HG02981 (cell line): ENCODE results near the gene TMPRSS11F.

Source experiments
- ATAC-seq: cut with Tn5 transposase; IDR thresholded peaks from one replicate; pipeline ENCODE4 v1.9.1; 2021; ENCODE audit warnings: mild to moderate bottlenecking, moderate library complexity; ENCODE audit not compliant: unreplicated experiment

The TMPRSS11F gene

DNA sequence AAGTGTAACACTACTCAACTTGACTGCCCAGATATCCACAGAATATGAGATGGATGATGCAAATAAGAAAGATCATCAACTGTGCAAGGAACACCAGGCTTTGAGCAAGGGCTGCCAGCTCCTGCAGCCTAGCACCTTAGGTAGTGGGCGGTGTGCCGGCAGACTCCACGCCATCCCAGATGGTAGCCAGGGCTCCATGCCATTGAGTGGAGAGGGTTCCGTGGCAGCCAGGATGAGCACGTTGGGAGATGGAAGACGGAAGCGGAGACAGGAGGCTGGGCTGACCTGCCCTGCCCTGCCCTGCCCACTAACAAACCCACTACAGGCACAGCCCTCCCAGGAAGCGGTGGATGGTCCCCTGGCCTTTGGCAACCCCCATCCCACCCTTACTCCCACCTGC lies 51.9 kb downstream of the TMPRSS11F start:
- ATAC-seq: no peak

DNA sequence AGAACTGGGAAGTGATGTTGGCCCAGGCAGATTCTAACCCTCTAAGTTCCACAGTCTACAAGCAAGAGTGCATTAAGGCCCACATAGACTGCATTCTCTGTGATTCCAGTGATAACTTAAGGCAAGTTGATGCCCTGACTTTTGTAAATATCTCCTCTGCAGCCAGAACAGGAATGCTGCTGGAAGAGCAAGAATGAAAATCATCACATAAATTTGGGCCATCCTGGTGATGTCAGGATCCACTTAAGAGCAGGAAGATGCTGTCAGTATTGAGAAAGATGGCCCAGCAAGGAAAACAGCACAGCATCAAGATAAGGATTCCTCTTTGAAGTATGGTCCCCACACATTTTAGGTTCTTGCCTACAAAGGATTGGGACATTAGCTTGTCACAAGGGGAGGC lies 52.4 kb downstream of the TMPRSS11F start:
- ATAC-seq: no peak

DNA sequence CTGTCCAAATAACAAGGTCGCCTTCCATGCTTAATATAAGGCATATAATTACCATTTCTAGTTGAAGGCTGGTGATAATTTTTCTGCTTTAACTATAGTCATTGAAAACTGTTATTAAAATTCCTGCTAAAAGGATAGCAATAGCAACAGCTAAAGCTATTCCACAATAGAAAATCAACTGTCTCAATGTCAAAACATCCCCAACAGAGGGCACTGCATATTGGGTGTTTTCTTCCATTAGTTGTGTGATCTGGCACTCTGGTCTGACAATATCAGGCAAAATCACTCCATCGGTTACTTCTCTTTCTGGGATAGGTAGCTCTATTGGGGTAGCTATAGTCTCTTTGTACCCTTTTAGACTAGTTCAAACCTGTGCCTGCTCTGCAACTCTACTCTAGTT lies 53.5 kb downstream of the TMPRSS11F start:
- no peak for ATAC-seq

DNA sequence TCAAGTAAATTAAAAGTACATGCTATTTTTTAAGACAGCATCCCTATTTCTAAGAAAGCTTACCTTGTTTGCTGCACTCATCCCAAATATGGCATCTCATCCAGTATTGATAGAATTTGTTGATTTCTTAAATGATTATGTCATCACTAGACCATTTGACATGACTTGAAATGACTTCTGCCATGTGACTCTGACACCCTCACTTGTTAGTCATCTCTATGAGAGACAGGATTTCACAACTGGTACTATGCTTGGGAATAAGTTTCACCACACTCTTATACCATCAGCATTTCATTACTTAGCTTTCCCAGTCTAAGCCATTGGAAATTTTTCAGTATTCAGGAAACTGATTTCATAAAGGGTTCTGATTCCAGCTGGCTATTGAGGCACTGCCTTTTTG lies 55.3 kb downstream of the TMPRSS11F start:
- no peak for ATAC-seq

DNA sequence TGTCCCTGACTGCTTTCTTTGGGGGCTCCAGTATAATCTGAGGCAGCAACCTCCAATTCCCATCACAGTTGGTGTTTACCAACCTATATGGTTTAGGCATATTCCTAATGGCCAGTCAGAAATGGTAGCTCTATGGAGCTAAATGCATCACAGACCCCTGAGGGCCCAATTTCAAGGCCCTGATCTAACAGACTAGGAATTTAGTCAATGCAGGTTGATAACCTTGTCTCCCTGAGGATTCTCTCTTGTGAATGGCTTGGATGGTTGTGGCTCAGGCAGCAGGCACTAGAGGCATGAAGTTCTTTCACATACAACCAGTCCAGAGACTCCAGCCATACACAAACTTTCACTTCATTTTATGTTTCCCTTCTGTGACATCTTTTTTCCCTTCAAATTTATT lies 59.4 kb downstream of the TMPRSS11F start:
- ATAC-seq: no peak

DNA sequence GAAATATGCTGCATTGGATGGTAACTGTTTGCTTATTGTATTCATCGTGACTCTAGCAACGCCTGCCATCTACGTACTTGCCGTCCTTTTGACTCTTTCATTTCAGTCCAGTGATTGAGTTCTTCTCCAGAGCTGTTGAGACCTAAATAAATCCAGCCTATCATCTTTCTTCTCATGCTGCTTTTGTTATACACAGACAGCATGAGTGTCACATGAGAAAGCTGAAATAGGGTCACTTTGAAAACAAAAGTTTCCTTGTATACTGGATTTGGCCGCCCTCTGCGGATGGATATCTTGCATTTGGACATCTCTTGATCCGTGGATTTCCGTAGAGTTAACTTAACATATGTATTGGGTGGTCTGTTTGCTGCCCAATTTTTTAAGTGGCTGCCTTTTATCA lies 67.2 kb downstream of the TMPRSS11F start:
- no peak for ATAC-seq

DNA sequence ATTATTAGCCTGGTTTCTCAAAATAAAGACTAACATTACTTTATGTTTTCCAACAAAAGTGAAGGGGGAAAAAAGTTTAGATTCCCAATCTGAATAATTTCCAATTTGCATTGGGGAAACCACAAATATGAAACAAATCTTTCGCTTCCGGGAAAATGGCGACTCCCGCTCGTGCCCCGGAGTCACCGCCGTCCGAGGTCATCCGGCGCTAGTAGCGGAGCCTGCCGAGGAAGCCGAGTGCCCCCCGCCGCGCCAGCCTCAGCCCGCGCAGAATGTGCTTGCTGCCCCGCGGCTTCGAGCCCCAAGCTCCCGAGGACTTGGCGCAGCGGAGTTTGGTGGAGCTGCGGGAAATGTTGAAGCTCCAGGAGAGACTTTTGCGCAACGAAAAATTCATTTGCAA lies 91.4 kb downstream of the TMPRSS11F start:
- ATAC-seq: no peak

DNA sequence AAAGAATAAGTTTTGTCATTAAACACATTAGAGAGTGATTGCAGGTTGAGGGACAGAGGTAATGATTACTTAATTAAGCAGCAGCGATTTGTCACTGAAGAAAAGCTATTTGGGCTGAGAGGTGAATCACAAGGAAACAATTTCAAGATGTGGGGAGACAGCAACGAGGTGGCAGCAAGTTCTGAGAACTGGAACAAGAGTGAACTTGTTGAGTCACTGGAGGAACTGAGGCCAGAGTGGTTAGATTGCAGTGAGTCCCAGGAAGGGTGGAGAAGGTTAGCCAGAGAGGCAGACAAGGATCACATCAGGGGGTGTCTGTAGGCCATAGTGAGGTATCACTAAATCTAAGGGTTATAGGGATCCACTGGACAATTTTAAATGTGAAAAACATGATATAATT lies 108.5 kb downstream of the TMPRSS11F start:
- no peak for ATAC-seq

DNA sequence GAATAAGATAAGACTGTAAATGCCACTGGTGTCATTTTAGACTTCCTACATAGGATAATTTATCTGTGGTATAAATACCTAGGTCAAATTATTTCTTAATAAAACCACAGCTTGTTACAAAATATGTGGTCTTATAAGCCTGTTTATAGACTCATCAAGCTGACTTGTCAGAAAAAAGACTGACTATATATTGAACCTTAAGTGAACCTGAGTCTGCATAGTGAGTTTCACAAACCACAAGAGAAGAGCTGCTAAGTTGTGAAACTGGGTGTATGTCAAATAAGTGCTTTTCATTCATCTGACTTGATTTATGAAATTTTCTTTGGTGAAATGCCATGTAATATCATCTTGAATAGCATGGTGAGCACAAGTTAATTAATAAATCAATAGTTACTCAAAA lies 118.0 kb downstream of the TMPRSS11F start:
- ATAC-seq: no peak
